Stimulated activated CD4-positive, alpha-beta T cell treated with anti-CD3 and anti-CD28 coated beads, TNF-alpha, amount 100 ng/mL, for 4 hours (primary cell): ENCODE measurements around the gene C19orf81.
A peak's percentile ranks its signal among the peaks of the same experiment; 100 is the strongest.

ENCODE experiments used
- DNase-seq, 3 experiments: peaks; one replicate each; pipeline ENCODE4 v3.0.0-alpha.2; 2020; ENCODE audit warnings: low read depth in 3 of 3

C19orf81 gene

DNA sequence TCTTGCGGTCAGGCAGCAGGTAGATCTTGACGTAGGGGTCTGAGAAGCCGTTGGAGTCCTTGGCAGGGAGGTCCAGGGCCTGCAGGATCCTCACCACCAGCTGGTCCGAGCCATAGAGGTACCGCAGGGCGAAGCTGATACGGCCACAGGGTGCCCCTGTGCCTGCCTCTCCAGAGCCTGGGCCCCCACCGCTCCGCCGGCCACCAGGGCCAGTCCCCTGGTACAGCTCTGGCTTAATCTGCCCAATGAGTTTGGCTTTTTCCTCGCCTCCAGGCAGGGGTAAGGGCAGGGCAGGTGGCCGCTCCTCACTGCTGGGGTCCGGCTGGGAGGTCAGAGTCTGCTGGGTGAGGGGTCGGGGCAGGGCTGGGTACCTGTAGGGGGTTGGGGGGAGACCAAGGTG is 19.4 kb upstream of the C19orf81 start:
- DNase-seq = no peak

DNA sequence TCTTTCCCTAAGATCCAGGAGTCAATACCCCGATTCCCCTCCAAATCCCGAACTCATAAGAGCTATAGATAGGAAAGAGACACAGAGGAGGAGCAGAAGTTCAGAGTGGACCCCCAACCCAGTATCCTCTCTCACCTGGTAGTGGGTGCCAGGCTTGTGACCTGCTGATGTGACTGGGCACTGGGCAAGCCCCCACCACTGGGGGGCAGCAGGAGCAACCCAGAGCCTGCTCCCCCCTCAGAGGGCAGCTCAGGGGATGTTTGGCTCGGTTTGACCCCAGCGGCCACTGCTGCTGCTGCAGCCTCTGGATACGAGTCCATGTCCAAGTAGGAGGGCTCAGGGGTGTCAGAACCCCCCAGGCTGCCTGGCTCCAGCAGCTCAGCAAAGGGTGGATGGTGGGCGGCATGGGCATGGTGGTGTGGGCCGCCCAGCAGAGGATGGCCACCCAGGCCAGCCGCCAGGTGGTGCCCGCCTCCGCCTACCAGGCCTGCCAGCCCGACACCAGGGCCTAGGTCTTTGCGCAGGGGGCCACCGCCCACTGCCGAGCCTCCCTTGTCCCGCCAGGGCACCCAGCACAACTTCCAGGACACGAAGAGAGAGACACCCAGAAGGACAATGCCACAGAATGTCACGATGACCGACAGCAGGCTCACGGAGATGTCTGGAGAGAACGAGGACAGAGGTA is 17.0 kb upstream of the C19orf81 start:
- no peak for DNase-seq

GRCh38 chr19:50633359-50633758 is 15.9 kb upstream of the C19orf81 start:
- no peak for DNase-seq

DNA sequence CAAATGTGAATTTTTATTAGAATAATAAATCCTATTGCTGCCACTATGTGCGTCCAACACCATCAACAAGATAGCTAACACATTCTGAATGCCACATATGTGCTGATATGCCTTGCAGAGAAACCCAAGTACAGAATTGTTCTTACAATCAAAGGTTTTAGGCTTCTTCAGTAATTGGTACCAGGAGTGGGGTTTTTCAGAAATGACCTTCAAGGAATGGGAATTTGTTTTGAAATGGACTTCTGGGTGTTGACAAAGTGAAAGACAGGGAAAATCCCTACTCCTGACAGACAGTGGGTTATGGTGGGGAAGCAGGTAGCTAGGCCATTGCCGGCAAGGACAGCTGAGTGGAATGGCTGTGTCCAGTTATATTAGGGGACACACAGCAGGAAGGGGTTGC is 15.3 kb upstream of the C19orf81 start:
- DNase-seq = no peak

DNA sequence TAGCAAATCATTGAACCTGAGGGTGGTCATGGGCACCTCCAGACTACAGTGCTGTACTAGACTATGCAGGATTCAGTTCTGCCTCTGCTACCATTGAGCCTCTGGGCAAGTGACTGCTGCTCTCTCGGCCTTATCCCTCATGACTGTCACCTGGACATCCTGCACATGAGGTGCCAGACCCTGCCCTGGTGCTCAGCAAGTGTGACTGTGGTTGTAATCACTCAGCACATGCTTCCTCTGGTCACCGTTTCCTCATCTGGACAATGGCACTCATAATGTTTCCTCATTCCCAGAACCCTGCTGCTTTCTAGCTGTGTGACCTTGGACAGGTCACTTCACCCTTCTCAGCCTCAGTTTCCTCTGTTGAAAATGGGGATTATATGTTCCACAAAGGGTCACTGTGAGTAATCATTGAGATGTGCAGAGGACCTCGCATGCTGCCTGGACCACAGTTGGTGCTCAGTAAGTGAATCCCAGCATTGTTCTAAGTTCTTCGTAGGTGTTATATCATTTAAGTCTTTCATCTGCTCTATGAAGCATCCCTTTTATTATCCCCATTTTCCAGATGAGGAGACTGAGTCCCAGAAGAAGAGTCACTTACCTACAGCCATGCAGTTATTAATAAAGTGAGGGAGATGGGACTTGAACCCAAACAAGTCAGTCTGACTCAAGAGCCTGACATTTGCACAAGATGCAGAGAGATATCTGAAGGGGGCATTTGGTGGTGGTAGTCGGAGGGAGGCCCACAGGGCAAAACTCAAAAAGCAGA is 12.7 kb upstream of the C19orf81 start:
- no peak for DNase-seq

DNA sequence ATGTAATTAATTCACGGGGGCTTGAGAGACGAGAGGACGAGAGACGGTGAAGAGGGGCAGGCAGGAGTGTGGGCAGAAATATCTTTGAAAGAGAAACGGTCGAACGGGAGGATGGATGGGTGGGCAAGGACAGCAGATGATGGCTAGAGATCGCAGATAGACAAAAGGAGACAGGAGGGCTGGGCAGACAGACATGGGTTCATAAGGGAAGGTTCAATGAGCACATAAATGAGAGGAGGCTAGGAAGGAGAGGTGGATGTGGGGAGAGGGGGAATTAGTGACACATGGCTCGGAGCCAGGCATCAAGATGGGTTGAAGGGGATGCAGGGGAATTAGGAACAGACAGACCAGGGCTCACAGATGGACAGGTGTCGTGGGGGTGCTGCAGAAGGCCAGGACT is 10.6 kb upstream of the C19orf81 start:
- no peak for DNase-seq

GRCh38 chr19:50639121-50640112 is 9.8 kb upstream of the C19orf81 start, which contains the start of gene SYT3:
Gene SYT3 (minus strand): TSS chr19:50639881. CDS start chr19:50637411, 2,470 bp downstream.
- DNase-seq = no peak

GRCh38 chr19:50640368-50640767 is 8.9 kb upstream of the C19orf81 start:
- no peak for DNase-seq

GRCh38 chr19:50644315-50644915 is 4.8 kb upstream of the C19orf81 start:
- DNase-seq = no peak

DNA sequence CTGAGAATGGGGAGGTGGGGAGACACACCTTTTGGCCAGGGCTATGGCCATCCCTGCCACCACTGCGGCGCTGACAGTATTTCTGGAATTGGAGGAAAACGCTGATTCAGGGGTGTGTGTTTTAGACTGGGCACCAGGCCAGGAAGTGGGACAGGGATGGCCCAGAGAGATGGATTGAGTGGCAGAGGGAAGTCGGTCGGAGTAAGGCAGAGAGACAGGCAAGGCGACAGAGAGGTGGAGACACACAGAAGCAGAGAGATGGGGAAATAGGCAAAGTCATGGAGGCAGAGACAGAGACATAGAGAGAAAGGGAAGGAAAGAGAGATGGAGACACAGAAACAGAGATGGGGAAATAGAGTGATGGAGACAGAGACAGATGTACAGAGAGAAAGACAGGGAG is 4.1 kb upstream of the C19orf81 start:
- DNase-seq = no peak

DNA sequence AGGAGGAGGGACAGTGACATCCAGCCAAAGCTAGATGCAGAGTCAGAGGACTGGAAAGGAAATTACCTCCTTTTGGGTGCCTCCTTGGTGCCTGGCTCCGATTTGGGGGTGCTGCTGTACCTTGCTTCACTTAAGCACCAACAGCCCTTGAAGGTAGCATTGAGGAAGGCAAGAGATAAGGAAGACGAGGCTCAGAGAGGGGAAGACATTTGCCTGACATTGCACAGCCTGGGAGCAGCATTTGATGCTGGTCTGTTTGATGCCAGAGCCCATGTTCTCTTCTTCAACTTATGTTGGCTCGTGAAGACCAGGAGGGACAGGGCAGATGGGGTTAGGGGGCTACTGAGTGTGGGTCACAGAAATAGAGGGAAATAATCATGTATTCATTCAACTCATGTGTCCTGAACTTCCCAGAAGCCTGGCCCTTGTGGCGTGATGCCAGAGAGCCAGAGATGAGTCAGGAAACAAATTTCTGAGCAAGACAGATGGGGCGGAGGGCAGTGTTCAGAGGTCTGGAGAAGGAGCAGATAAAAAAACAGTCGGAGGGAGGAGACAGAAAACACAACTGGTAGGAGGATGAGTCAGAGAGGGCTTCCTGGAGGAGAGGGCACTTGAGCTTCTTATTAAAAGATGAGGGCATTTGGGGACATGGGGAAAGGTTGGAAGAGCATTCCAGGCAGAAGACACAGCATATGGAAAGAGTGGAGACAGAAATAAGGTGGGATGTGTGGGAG is 3.0 kb upstream of the C19orf81 start:
- no peak for DNase-seq

- DNase-seq = no peak
These were observed 1.2 kb upstream of the C19orf81 start for GRCh38 chr19:50647879-50648615.

DNA sequence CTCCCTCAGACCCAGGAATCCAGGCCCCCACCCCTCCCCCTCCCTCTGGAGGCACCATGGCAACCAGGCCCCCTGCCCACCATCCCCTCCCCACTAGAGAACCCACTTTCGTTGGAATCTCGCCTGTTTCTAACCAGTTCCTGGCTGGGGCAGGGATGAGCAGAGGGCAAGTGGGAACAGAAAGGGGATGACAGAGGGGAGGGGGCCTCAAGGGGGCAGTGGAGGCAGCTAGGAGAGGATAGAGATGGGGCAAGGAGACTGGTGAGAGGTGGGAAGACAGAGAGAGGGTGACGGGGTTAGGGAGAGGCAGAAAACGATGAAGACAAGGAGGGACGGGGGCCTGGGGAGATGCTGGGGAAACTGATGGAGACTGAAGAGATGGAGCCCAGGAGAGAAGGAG is 586 bp upstream of the C19orf81 start:
- no peak for DNase-seq

GRCh38 chr19:50651174-50651573 is 1.9 kb downstream of the C19orf81 start:
- no peak for DNase-seq

- DNase-seq = no peak
These were observed 3.5 kb downstream of the C19orf81 start for GRCh38 chr19:50652722-50653121.

DNA sequence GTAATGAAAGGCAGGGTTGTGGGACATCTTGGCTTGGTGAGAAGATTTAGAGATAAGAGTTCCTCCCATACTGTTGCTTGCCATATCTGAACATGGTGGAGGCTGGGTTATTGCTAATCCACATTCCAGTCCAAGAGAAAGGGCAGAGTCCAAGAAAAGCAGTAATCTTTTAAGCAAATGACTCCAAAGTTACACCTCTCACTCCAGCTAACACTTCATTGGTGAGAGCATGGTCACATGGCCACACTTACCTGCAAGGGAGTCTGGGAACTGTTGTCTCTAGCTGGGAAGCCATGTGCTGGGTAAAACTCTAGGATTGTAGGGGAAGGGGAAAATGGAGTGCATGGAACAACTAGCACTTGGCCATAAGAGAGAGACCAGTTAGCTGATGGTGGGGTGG is 5.6 kb downstream of the C19orf81 start:
- no peak for DNase-seq

GRCh38 chr19:50657222-50657669 is 8.0 kb downstream of the C19orf81 start:
- DNase-seq = no peak

- peak; percentile 61 to 76 (median 68) for DNase-seq
These were observed 8.6 kb downstream of the C19orf81 start for GRCh38 chr19:50657712-50658440.
